Cerebellar cortex (tissue), 1 donor: ENCODE data around the gene MUC20.
A peak's percentile ranks its signal among the peaks of the same experiment; 100 is the strongest.
"Not testable (repeated sequence)": the region's sequence is repeated elsewhere in the genome, so short reads cannot be mapped to it uniquely, and the experiment has no call there.

Experiments
- DNase-seq: peaks from one replicate; pipeline ENCODE4 v3.0.0-alpha.2; 2015; ENCODE audit warnings: low spot score

The MUC20 gene

GRCh38 chr3:195693428-195694216 is 27.2 kb upstream of the MUC20 start:
- DNase-seq: no peak

- DNase-seq: not testable (repeated sequence)
These were observed 26.3 kb upstream of the MUC20 start for GRCh38 chr3:195694217-195695076.

- peak; percentile 59 for DNase-seq
These were observed 24.0 kb upstream of the MUC20 start for GRCh38 chr3:195696632-195697278.

DNA sequence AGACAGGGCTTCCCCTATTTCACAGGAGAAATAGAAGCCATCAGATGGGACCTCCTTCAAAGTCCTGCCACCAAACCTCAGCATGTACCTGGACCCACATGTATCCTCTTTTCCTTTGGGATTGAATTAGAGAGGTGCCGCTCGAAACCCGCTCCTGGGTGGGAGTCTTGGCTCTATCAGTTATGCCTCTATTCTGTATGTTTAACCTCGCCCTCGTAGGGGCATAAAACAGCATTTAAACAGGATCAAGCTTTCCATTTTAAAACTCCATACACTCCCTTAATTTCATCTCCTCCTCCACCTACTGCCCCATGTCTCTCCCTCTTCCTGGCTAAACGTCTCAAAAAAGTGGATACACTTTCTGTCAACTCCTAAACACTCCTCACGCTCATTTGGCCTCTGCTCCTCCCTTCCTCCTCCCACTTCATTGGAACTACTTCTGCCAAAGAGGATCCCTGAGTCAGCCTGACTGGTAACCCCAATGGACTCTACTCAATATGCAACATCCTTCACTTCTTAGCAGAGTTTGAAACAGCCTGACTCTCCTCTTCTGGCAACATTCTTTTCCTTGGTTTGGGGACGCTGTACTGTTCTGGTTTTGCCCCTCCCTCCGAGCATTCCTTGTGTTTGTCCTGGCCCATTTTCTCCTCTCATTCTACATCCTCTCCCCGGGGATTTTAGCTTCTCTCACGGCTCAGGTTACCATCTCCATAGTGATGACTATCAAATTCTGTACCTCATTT is 23.0 kb upstream of the MUC20 start:
- peak; percentile 81 for DNase-seq

DNA sequence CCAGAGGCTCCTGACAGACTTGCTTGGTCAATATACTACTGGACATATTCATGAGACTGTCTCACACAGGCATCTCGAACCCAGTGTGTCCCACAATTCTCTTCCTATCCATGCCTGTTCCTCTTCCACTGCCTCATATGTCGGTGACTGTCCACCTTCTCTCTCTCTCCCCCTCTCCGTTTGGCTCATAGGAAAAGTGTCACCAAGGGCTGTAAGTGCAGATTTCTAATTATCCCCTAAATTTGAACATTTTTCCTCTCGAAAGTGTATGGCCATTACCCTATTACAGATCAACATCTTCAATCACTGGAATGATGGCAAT is 22.5 kb upstream of the MUC20 start:
- no peak for DNase-seq

- DNase-seq: peak; percentile 91
These were observed 22.0 kb upstream of the MUC20 start for GRCh38 chr3:195698647-195699387.

- DNase-seq: no peak
These were observed 21.4 kb upstream of the MUC20 start for GRCh38 chr3:195699388-195699771.

- DNase-seq: no peak
These were observed 20.9 kb upstream of the MUC20 start for GRCh38 chr3:195699860-195700259.

- DNase-seq: no peak
These were observed 20.5 kb upstream of the MUC20 start for GRCh38 chr3:195700319-195700718.

DNA sequence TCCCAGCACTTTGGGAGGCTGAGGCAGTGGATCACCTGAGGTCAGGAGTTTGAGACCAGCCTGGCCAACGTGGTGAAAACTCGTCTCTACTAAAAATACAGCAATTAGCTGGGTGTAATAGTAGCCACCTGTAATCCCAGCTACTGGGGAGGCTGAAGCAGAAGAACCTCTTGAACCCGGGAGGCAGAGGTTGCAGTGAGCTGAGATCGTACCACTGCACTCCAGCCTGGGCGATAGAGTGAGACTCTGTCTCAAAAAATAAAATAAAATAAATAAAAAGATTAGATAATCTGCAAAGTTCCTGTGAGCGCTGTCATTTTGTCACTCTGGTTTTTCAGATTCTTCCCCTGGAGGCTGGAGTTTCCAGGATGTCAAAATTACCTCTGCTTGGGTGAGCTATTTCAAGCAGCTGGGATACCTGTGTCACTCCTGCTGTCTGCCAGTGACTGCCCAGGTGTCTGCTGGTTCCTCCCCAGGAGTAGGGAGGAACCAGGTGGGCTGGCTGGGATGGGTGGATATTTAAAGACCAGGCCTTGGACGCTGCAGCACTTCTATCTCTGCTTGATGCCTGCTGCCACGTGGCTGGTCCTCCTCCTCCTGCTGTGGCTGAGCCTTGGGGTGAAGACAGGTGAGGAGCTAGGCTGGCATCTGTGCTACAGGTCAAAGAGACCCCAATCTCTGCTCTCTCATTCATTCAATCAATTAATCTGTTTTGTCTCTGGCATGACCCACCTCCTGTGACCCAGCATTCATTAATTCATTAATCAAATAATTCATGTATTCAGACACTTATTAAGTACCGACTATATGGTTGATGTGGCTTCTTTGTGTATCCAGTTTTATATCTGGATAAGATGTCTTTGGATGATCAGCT is 19.5 kb upstream of the MUC20 start:
- DNase-seq: no peak

DNA sequence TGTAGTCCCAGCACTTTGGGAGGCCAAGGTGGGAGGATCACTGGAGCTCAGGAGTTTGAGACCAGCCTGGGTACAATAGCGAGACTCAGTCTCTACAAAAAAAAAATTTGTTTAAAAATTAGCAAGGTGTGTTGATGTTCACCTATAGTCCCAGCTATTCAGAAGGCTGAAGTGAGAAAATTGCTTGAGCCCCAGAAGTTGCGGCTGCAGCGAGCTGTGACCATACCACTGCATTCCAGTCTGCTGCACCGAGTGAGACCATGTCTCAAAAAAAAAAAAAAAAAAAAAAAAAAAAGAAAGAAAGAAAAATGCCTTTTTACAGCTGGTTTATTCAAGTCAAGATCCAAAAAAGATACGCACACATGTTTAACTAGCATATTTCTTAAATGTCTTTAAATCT is 17.0 kb upstream of the MUC20 start:
- no peak for DNase-seq

DNA sequence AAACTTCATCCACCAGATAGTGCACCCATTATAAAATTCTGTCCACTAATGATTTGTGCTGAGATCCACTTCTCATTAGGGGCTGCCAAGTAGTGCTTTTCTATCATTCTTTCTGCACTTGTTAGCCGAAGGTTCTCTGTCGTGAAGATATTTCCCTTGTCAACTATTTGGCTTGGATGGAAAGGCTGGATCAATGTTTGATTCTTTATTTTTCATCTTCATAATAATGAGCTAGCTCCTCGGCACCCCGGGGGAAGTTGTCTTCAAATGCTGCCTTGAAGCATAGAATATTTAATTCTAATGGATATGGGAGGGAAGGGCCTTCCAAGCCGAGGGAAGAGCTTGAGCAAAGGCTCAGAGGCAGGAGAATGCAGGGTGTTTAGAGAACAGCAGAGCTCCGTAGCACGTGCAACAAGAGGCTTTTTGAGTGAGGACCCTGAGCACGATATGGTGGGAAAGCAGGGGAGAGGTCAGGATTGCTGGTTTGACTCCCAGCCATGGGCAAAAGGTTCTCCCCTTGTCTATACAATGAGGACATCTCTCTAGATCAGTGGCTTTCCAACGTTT is 16.3 kb upstream of the MUC20 start:
- no peak for DNase-seq

DNA sequence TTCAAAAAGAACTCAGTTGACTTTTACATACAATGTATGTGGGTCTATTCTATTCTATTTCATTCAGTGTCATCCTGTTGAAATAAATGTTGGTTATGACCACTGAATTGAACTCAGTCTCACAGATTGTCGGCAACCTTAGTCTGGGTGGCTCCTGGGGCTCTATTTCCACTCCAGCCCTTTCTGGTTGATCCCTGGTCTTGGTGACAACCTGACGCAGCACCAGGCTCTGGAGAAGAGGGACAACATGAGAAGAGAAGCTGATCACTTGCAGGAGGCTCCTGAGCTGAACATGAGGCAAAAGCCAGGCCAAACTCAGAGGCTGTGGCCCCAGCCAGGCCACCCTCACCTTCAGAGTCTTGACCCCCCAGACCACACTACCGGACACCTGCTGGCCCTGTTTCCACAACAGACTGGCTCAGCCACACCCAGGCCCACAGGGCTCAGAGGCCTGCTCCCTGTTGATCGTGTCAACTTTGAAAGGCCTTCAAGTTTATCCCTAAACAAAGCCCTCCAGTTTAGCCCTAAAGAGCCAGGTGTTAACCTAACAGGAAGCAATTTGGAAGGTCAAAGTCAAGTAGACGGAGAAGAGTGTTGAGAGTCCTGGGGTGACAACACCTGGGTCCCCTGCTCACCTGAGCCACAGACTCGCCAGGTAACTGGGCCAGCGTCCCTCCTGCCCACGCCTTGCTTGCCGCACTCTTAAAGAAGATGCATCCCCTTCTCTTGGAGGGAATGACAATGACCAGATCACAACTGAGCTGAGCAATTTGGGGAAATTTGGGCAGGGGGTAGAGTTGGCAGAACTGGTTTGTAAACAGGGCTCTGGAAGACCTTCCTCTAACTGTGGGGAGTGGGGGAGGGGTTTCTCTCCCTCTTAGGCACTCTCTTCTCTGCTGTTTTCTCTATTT is 15.4 kb upstream of the MUC20 start:
- no peak for DNase-seq

GRCh38 chr3:195708061-195708460 is 12.7 kb upstream of the MUC20 start:
- no peak for DNase-seq

DNA sequence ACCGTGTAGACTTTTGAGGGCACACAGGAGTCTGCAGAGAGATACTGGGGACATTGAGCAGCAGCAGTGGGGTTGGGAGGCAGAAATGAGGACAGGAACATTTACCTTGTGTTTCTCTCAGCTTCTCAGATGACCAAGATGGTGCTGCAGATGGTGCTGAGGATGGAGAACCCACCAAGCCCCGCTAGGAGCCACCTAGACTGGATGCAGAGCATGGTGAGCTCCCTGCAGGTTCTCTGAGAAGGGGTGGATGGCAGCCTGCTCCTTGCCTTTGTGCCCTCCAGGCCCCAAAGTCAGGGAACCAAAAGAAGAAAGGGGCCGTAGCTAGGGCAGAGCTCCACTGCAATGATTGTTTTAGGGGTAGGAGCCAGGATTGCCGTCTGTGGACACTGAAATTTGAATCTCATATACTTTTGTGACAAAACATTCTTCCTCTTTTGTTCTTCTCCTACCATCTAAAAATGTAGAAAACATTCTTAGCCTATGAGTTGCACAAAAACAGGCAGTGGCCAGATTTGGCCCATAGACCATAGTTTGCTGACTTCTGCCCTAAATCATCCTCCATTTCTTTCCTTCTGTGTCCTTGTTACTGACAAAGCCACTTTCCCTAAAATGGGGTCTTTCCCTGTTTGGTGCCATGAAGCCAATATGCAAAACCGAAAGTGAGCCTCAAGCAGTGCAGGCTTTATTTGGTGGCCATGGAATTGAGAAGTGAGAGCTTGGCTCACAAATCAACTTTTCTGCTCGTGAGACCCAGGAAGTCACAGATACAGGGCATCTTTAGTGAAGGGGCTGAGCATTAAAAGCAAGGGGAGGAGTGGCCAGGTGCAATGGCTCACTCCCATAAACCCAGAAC is 11.9 kb upstream of the MUC20 start:
- DNase-seq: no peak

DNA sequence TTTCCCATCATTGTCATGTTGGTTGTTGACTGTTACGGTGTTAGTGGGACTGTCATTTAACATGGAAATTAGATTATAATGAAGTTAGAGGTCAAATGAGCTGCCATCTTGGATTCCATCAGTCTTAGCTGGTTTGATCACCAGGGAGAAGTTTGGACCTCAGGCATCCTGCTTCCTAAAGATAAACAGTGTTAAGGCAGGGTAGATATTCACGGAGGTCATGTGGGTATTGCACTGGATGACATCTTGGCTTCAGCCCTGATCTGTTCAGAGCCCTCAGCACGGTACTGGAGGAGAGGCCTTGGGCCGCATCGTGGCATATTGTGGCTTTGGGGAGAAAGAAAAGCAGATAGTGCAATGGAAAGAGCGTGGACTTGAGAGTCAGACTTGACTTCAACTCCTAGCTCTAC is 11.1 kb upstream of the MUC20 start:
- no peak for DNase-seq

- peak; percentile 92 for DNase-seq
These were observed 10.5 kb upstream of the MUC20 start for GRCh38 chr3:195710126-195710905.
